Measurements from ENCODE around the gene TMIGD1. TPM values are rescaled to one million over a fixed set of nuclear protein-coding genes. Genes with fewer than 3 reads are reported as not detected.
"Not testable (repeated sequence)": the region's sequence is repeated elsewhere in the genome, so short reads cannot be mapped to it uniquely, and the experiment has no call there.

The TMIGD1 gene
- total and polyA plus RNA-seq, 2 of the 13 experiments (the other 11 are each of a cell fraction or from before 2014, with no cell fraction given): not detected

DNA sequence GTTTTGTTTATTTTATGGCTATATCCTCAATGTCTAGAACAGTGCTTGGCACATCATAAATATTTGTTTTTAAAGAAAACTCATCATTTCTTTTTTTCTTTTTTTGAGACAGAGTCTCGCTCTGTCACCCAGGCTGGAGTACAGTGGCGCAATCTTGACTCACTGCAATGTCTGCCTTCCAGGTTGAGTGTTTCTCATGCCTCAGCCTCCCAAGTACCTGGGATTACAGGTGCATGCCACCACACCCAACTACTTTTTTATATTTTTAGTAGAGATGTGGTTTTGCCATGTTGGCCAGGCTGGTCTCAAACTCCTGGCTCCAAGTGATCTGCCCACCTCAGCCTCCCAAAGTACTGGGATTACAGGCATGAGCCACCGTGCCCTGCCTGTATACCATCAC is 9.4 kb upstream of the TMIGD1 start:
- CTCF ChIA-PET (ENCODE audit: low intra/inter-chr PET ratio, low total read pairs); H3K9me3 ChIP-seq (ENCODE audit: low read length); intact Hi-C loops (cut with micrococcal nuclease; ENCODE audit: unreplicated experiment); H4K20me1 ChIP-seq (ENCODE audit: insufficient read depth, low read length); H3K4me3 ChIP-seq (replicated peaks in 1 of 3; ENCODE audit: insufficient read depth in 1 of 3, low read depth in 2 of 3, low read length in 3 of 3); H2AFZ ChIP-seq (ENCODE audit: low read length); DNase-seq (ENCODE audit: low spot score); BruUV-seq (replicated peaks); FAIRE-seq; H3K79me2 ChIP-seq (ENCODE audit: insufficient read depth, low read length); H3K27me3 ChIP-seq (ENCODE audit: control insufficient read depth in 1 of 2, insufficient read depth in 2 of 2, low read length in 2 of 2); ATAC-seq; H3K36me3 ChIP-seq (replicated peaks in 1 of 2; ENCODE audit: control insufficient read depth in 1 of 2, insufficient read depth in 2 of 2, low read length in 2 of 2): not testable (repeated sequence)
- 84% methylated on average over 3 of the region's 3 CpGs for WGBS (ENCODE audit: low lambda C conversion rate)
- H3K9ac ChIP-seq (ENCODE audit: insufficient read depth, low read depth, low read length): peak overlapping the region; percentile 80; the same call in 1 of the 2 replicates
- TF ChIP-seq ZNF460 (CRISPR knock-in tag; IDR thresholded peaks at IDR 0.05; ENCODE audit: borderline replicate concordance): peak; percentile 86
- TF ChIP-seq CEBPG (CRISPR knock-in tag; IDR thresholded peaks at IDR 0.05): 0 out of 2 replicates have a peak, but pooled peaks have one; percentile 6
- peak overlapping the region; percentile 97 for H3K27ac ChIP-seq (ENCODE audit: extremely low read length, insufficient read depth, low read length)
- POLR2A ChIA-PET: interaction anchor here (1.1 to 8.7 kb wide), 3 partner anchors 35 to 52 kb away, joined by 3 to 114 read pairs (median 4); partner anchors contain the start of gene CPD
- H3K4me2 ChIP-seq (ENCODE audit: low read depth, low read length): peak overlapping the region; percentile 81
- peaks cover 96% of the 10 kb centered on the region for H3K4me1 ChIP-seq (ENCODE audit: insufficient read depth, low read length)
- in situ Hi-C loops (cut with HindIII; ENCODE audit: extremely low pct_ligation_motif_present, low pct_unique_long_range_greater_than_20kb): loop anchor here (5.0 kb wide), 1 partner anchor 34 kb away; the partner anchor contains the start of gene CPD

DNA sequence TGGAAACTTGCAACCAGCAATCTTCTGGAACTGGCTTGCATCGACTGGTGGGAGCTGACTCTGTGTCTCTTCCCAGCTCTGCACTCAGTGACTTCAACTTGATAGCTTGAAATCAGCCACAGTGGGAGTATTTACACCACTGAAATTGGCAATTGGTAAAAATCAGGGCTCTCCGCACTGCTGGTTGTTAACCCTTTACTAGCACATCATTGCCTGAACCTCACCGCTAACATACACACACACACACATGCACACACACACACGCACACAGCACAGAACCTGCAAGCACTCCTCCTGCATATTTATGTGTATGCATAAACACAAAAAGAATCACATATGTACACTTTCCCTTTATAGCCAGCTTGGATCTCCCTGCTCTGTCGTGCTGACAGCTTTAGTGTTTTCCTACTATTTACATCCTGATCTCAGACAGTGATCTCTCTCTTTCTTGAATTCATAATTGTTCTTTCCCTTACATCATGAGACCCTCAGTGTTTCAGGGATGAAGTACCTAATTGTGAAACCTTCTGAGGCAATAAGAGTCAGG is 7.9 kb upstream of the TMIGD1 start:
- intact Hi-C loops (cut with micrococcal nuclease; ENCODE audit: unreplicated experiment): loop anchor here (2.0 kb wide), 2 partner anchors 63 to 135 kb away; partner anchors contain the start of gene GOSR1
- no peak overlapping the region for H2AFZ ChIP-seq (ENCODE audit: low read length)
- H3K4me1 ChIP-seq (ENCODE audit: insufficient read depth, low read length): peaks cover 96% of the 10 kb centered on the region
- no TSS peak for BruUV-seq (replicated peaks)
- in situ Hi-C loops (cut with HindIII; ENCODE audit: extremely low pct_ligation_motif_present, low pct_unique_long_range_greater_than_20kb): loop anchor here (5.0 kb wide), 1 partner anchor 36 kb away; the partner anchor contains the start of gene CPD
- no peaks in the 10 kb centered on the region for H3K79me2 ChIP-seq (ENCODE audit: insufficient read depth, low read length)
- TF ChIP-seq ARNTL (CRISPR knock-in tag; IDR thresholded peaks at IDR 0.05) (no peak), ETV6 (CRISPR knock-in tag; conservative IDR thresholded peaks at IDR 0.05) (no peak), SMYD3 (CRISPR knock-in tag; IDR thresholded peaks at IDR 0.05) (no peak), MAF1 (CRISPR knock-in tag; IDR thresholded peaks at IDR 0.05; ENCODE audit: borderline replicate concordance) (no peak), ZNF652 (CRISPR knock-in tag; IDR thresholded peaks at IDR 0.05; ENCODE audit: borderline replicate concordance, low read depth) (peak; percentile 65; the same call in 1 of the 2 replicates), WIZ (CRISPR knock-in tag; IDR thresholded peaks at IDR 0.05) (no peak), RFXANK (CRISPR knock-in tag; IDR thresholded peaks at IDR 0.05) (no peak)
- TF ChIP-seq, protein P1, sequence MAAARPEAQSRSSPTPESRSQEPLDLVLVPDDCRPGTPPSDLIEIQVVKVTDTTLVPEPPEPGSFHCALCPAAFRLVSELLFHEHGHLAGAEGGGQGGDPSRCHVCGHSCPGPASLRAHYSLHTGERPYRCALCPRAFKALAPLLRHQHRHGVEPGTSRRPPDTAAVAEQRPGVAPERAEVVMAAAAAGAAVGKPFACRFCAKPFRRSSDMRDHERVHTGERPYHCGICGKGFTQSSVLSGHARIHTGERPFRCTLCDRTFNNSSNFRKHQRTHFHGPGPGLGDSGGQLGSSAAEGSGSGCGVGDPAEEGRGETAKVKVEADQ (CRISPR knock-in tag; IDR thresholded peaks at IDR 0.05; ENCODE audit: borderline replicate concordance): no peak
- DNase-seq (ENCODE audit: low spot score): no peak
- H3K4me2 ChIP-seq (ENCODE audit: low read depth, low read length): no peak overlapping the region
- no peak for FAIRE-seq
- POLR2A ChIA-PET: interaction anchor here (1.1 to 8.7 kb wide), 4 partner anchors 37 to 135 kb away, joined by 3 to 114 read pairs (median 6); partner anchors contain the start of genes CPD and GOSR1
- H3K4me3 ChIP-seq (replicated peaks in 1 of 3; ENCODE audit: insufficient read depth in 1 of 3, low read depth in 2 of 3, low read length in 3 of 3): no peak overlapping the region
- ATAC-seq: no peak
- no peaks in the 10 kb centered on the region for H3K36me3 ChIP-seq (replicated peaks in 1 of 2; ENCODE audit: control insufficient read depth in 1 of 2, insufficient read depth in 2 of 2, low read length in 2 of 2)
- H3K9ac ChIP-seq (ENCODE audit: insufficient read depth, low read depth, low read length): no peak overlapping the region; the same call in 1 of the 2 replicates
- WGBS (ENCODE audit: low lambda C conversion rate): 92% methylated on average over 5 of the region's 5 CpGs
- H3K9me3 ChIP-seq (ENCODE audit: low read length): no peaks in the 10 kb centered on the region
- no peak overlapping the region for H3K27ac ChIP-seq (ENCODE audit: extremely low read length, insufficient read depth, low read length)
- no peaks in the 10 kb centered on the region for H3K27me3 ChIP-seq (ENCODE audit: control insufficient read depth in 1 of 2, insufficient read depth in 2 of 2, low read length in 2 of 2)
- CTCF ChIA-PET (ENCODE audit: low intra/inter-chr PET ratio, low total read pairs): no interaction called here
- H4K20me1 ChIP-seq (ENCODE audit: insufficient read depth, low read length): no peaks in the 10 kb centered on the region
